ENCODE data around the gene ODR4.

- TF ChIP-seq POLR2AphosphoS5 (IDR thresholded peaks at IDR 0.05) (no peak), POLR2A (IDR thresholded peaks at IDR 0.05) (no peak), CTCF (IDR thresholded peaks at IDR 0.05) (no peak)
These were observed 38.1 kb upstream of the ODR4 start for GRCh38 chr1:186337554-186337953.
